NCI-H1694 treated with DMSO at 0.1 percent for 48 hours (cell line): ENCODE measurements around the gene IDNK.

Experiments used
- DNase-seq: peaks from one replicate; lab custom pipeline; 2025; lab: John Stamatoyannopoulos, UW

Gene IDNK

GRCh38 chr9:83633676-83634075, 10.7 kb downstream of the IDNK start:
- DNase-seq, result no peak

GRCh38 chr9:83636813-83637212, 13.9 kb downstream of the IDNK start:
- no peak for DNase-seq

GRCh38 chr9:83637389-83637788, 14.4 kb downstream of the IDNK start:
- no peak for DNase-seq

GRCh38 chr9:83639266-83639665, 16.3 kb downstream of the IDNK start:
- no peak for DNase-seq

GRCh38 chr9:83642793-83643192, 19.9 kb downstream of the IDNK start:
- DNase-seq, result no peak

GRCh38 chr9:83646500-83647239, 23.7 kb downstream of the IDNK start:
- DNase-seq, result no peak

- peak; percentile 30 for DNase-seq
Measured at GRCh38 chr9:83649080-83649479, 26.1 kb downstream of the IDNK start.

- DNase-seq, result no peak
Measured at GRCh38 chr9:83649515-83649914, 26.6 kb downstream of the IDNK start.

- no peak for DNase-seq
Measured at GRCh38 chr9:83651558-83651957, 28.6 kb downstream of the IDNK start.

- no peak for DNase-seq
Measured at GRCh38 chr9:83652433-83652832, 29.5 kb downstream of the IDNK start.

GRCh38 chr9:83655433-83655832, 32.5 kb downstream of the IDNK start:
- no peak for DNase-seq

- no peak for DNase-seq
Measured at GRCh38 chr9:83656032-83656680, 33.2 kb downstream of the IDNK start.

GRCh38 chr9:83656952-83657351, 34.0 kb downstream of the IDNK start:
- no peak for DNase-seq

- no peak for DNase-seq
Measured at GRCh38 chr9:83662933-83663332, 40.0 kb downstream of the IDNK start.

GRCh38 chr9:83665580-83666200, 42.7 kb downstream of the IDNK start:
- no peak for DNase-seq

- DNase-seq, result no peak
Measured at GRCh38 chr9:83669067-83669466, 46.1 kb downstream of the IDNK start.

GRCh38 chr9:83670381-83670780, 47.4 kb downstream of the IDNK start:
- no peak for DNase-seq

- no peak for DNase-seq
Measured at GRCh38 chr9:83671451-83671850, 48.5 kb downstream of the IDNK start.

GRCh38 chr9:83675466-83675865, 52.5 kb downstream of the IDNK start:
- no peak for DNase-seq

- DNase-seq, result no peak
Measured at GRCh38 chr9:83677596-83677995, 54.7 kb downstream of the IDNK start.

- DNase-seq, result no peak
Measured at GRCh38 chr9:83680233-83680632, 57.3 kb downstream of the IDNK start.

GRCh38 chr9:83681490-83681889, 58.5 kb downstream of the IDNK start:
- no peak for DNase-seq

- DNase-seq, result peak; percentile 15
Measured at GRCh38 chr9:83688921-83689320, 66.0 kb downstream of the IDNK start.
